Adrenal gland (tissue), 12 donors: Measurements from ENCODE around the gene EGR4. TPM values are rescaled to one million over a fixed set of nuclear protein-coding genes. Genes with fewer than 3 reads are reported as not detected.
A peak's percentile ranks its signal among the peaks of the same experiment; 100 is the strongest.

Experiments
- DNase-seq, 7 donors: peaks; one replicate each; pipeline ENCODE4 v3.0.0-alpha.2; 2019 to 2020
- H3K27ac ChIP-seq, 5 donors: fragments of 200-600 bp; sonication (generic) in 4 of 5; 1 replicate in 3 of 5; 2 replicates in 2 of 5; pipeline versions ENCODE4 v1.5.1 to v1.8.0; 2016 to 2020; ENCODE audit warnings: mild to moderate bottlenecking in 1 of 5
- H3K27me3 ChIP-seq: fragments of 200-600 bp; 2 replicates; pipeline ENCODE4 v1.8.0; 2021
- H3K36me3 ChIP-seq, 2 donors: fragments of 200-600 bp; replicated peaks in 1 of 2; 1 replicate in 1 of 2; 2 replicates in 1 of 2; pipeline versions ENCODE4 v1.5.1 to v1.8.0; 2018 to 2022
- H3K4me1 ChIP-seq, 2 donors: fragments of 200-600 bp; replicated peaks in 1 of 2; 1 replicate in 1 of 2; 2 replicates in 1 of 2; pipeline versions ENCODE4 v1.5.1 to v1.8.0; 2018 to 2021
- H3K4me3 ChIP-seq, 4 donors: fragments of 200-600 bp; sonication (generic) in 3 of 4; one replicate each; pipeline ENCODE4 v1.5.1; 2016 to 2018
- H3K9me3 ChIP-seq, 3 donors: fragments of 200-600 bp; sonication (generic) in 1 of 3; replicated peaks in 1 of 3; 1 replicate in 2 of 3; 2 replicates in 1 of 3; pipeline versions ENCODE4 v1.5.1 to v1.8.0; 2016 to 2021
- POLR2A ChIP-seq, 2 donors: fragments of 450-650 bp; IDR thresholded peaks; one replicate each; pipeline ENCODE4 v1.6.1; 2017; ENCODE audit warnings: antibody characterized with exemption in 2 of 2, mild to moderate bottlenecking in 2 of 2, moderate library complexity in 1 of 2
- WGBS, 4 donors: extraction: QIAGEN DNeasy Blood & Tissue Kit in 2 of 4; methylation state at CpG; one replicate each; pipeline versions ENCODE4 v1.1.5 to v1.1.7; 2013 to 2017; 5-methylcytosine and 5-hydroxymethylcytosine counted together
- intact Hi-C, 2 donors: fragments of 100-400 bp; cut with DNase I; formaldehyde crosslinking; loops; one replicate each; pipeline versions ENCODE4 v1.14.1 to v1.15.0; 2022 to 2023
- polyA plus RNA-seq, 3 donors: library from polyadenylated mRNA; stranded (reverse); fragments of 200-250 nt in 2 of 3; fragments of 350-450 nt in 1 of 3; fragmentation: Illumina TruSeq in 1 of 3; extraction: RNeasy Lipid Tissue Mini Kit (QIAGEN cat#74804) in 1 of 3; gene quantifications; one replicate each; pipeline ENCODE4 v1.2.3, GENCODE V29; 2013 to 2014
- total RNA-seq, 9 donors: library from RNA; depleted of rRNA in 4 of 9; stranded (reverse); fragments of >200 nt in 4 of 9; fragments of 120-200 nt in 1 of 9; fragmentation: NEBNext Ultra II Directional in 1 of 9; extraction: Animal tissue kit (Norgen Biotek cat#: 25700) in 1 of 9; gene quantifications; one replicate each; pipeline versions ENCODE4 v1.1.0 to v1.2.4, GENCODE V29; 2013 to 2023
- TF ChIP-seq, protein P1 (sequence below), 6 experiments: fragments of 450-650 bp in 4 of 6; fragments of 200-600 bp in 2 of 6; sonication (generic) in 1 of 6; IDR thresholded peaks; 1 replicate in 5 of 6; 2 replicates in 1 of 6; pipeline versions ENCODE4 v1.5.1 to v1.8.0; 2016 to 2021; ENCODE audit warnings: antibody characterized with exemption in 6 of 6, mild to moderate bottlenecking in 2 of 6, moderate library complexity in 1 of 6
- donor health status: healthy with polysubstance abuse.
- donor health status: Bipolar disorder and iron deficiency.
- donor health status: DM: yes; HTN: yes; CAD: no.
- donor health status: DM: no; HTN: no; CAD: no.
- donor health status: DM: no; HTN: no; CAD: no.
- donor health status: DM: yes; HTN: yes; CAD: no.

The EGR4 gene
- total and polyA plus RNA-seq, 12 donors, result 0.20 to 0.32 (median 0.30) TPM; not detected in 9

DNA sequence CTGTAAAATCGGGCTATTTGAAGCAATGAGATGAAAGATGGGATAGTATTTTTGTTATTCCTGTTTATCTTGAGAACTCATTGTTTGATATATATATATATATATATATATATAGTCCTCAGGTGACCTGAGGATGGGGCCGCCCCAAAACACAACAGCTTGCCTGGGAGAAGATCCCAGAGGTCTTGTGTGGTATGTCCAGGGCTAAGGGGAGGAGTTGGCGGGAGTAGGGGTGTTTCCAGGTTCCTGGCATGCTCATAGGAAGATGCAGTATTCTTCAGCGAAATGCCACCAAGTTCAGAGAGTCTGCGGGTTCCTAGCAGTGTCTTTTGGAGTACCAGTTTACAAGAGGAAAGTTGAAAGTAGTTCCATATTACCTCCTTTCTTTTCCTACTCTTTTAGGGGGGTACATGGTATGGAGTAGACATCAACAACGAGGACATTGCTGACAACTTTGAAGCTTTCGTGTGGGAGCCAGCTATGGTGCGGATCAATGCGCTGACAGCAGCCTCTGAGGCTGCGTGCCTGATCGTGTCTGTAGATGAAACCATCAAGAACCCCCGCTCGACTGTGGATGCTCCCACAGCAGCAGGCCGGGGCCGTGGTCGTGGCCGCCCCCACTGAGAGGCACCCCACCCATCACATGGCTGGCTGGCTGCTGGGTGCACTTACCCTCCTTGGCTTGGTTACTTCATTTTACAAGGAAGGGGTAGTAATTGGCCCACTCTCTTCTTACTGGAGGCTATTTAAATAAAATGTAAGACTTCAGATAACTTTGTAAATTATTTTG, 40.9 kb downstream of the EGR4 start:
- no peak for DNase-seq
- H3K4me1 ChIP-seq, result peaks cover 17 to 32% of the 10 kb centered on the region in 2 donors
- WGBS, 4 donors, result 91 to 93% (median 91%) methylated on average over 10 to 17 of the region's 17 CpGs
- intact Hi-C loops, result no loop called here
- H3K4me3 ChIP-seq, result no peak overlapping the region
- peaks cover 0 to 67% of the 10 kb centered on the region in 2 donors for H3K36me3 ChIP-seq
- no peaks in the 10 kb centered on the region for H3K9me3 ChIP-seq
- H3K27me3 ChIP-seq, result no peaks in the 10 kb centered on the region
- TF ChIP-seq, protein P1, sequence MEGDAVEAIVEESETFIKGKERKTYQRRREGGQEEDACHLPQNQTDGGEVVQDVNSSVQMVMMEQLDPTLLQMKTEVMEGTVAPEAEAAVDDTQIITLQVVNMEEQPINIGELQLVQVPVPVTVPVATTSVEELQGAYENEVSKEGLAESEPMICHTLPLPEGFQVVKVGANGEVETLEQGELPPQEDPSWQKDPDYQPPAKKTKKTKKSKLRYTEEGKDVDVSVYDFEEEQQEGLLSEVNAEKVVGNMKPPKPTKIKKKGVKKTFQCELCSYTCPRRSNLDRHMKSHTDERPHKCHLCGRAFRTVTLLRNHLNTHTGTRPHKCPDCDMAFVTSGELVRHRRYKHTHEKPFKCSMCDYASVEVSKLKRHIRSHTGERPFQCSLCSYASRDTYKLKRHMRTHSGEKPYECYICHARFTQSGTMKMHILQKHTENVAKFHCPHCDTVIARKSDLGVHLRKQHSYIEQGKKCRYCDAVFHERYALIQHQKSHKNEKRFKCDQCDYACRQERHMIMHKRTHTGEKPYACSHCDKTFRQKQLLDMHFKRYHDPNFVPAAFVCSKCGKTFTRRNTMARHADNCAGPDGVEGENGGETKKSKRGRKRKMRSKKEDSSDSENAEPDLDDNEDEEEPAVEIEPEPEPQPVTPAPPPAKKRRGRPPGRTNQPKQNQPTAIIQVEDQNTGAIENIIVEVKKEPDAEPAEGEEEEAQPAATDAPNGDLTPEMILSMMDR (IDR thresholded peaks at IDR 0.05), result no peak
- TF ChIP-seq POLR2A (IDR thresholded peaks at IDR 0.05), result no peak
- H3K27ac ChIP-seq, result peak overlapping the region in 1 of 5 donors; percentile 70

DNA sequence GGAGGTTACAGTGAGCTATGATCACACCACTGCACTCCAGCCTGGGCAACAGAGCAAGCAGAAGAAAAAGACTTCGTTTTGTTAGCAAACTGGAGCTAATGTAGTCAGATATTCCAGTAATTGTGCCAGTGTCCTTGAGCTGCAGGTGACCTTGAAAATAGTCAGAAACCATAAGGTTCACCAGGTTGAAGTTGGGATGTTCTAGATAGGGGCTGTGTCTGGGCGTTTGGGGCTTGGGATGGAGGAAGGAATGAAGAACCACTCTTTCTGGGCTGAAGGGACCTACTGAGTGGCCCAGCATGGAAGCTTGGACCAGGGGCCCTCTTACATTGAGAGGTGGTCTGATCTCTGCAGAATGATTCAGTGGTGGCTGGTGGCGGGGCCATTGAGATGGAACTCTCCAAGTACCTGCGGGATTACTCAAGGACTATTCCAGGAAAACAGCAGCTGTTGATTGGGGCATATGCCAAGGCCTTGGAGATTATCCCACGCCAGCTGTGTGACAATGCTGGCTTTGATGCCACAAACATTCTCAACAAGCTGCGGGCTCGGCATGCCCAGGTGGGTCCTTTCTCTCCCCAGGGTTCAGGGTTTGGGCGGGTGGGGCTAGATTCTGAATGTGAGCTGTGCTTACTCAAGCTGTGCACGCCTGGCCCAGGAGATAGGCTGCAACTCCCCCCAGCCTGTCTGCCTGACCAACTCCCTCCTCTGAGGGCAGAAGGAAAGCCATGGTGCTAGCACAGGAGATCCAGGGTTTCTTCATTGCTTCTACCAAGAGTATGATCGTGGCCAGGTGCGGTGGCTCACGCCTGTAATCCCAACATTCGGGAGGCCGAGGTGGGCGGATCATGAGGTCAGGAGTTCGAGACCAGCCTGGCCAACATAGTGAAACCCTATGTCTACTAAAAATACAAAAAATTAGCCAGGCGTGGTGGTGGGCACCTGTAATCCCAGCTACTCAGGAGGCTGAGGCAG, 42.2 kb downstream of the EGR4 start:
- H3K27ac ChIP-seq, result peak overlapping the region in 2 of 5 donors; percentile 49 to 60
- intact Hi-C loops, result no loop called here
- TF ChIP-seq POLR2A (IDR thresholded peaks at IDR 0.05), result no peak
- TF ChIP-seq, protein P1 (IDR thresholded peaks at IDR 0.05), result no peak
- H3K27me3 ChIP-seq, result no peaks in the 10 kb centered on the region
- 76 to 80% (median 78%) methylated on average over 12 to 17 of the region's 17 CpGs for WGBS, 4 donors
- H3K4me1 ChIP-seq, result peaks cover 17 to 32% of the 10 kb centered on the region in 2 donors
- peaks cover 0 to 80% of the 10 kb centered on the region in 2 donors for H3K36me3 ChIP-seq
- no peaks in the 10 kb centered on the region for H3K9me3 ChIP-seq
- peak in 5 of 7 donors; percentile 47 to 63 (median 53) for DNase-seq
- H3K4me3 ChIP-seq, result no peak overlapping the region

DNA sequence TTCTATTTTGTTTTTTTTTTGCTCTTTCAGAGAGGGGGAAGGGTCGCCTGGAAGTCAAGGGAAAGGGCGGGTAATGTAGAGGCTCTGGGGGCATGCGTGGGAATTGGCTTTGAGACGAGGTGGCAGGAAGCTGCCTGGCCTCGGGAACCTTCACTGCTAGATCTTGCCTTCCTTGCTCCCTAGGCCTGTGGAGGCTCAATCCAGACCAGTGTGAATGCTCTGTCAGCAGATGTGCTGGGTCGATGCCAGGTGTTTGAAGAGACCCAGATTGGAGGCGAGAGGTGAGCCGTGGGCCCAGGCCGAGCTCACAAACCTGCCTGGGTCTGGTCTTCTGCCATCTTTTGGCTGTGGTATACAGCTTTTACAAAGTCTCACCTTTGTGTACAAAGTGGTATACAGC, 43.7 kb downstream of the EGR4 start:
- TF ChIP-seq, protein P1 (IDR thresholded peaks at IDR 0.05), result no peak
- 72 to 85% (median 75%) methylated on average over 9 of the region's 9 CpGs for WGBS, 4 donors
- H3K9me3 ChIP-seq, result no peaks in the 10 kb centered on the region
- intact Hi-C loops, result no loop called here
- H3K27ac ChIP-seq, result peak overlapping the region in 2 of 5 donors; percentile 36 to 60
- DNase-seq, result no peak
- no peak overlapping the region for H3K4me3 ChIP-seq
- peaks cover 19 to 33% of the 10 kb centered on the region in 2 donors for H3K4me1 ChIP-seq
- H3K36me3 ChIP-seq, result peaks cover 0 to 95% of the 10 kb centered on the region in 2 donors
- no peaks in the 10 kb centered on the region for H3K27me3 ChIP-seq

- Histone ChIP-seq H3K27ac (no peak overlapping the region), H3K27me3 (no peaks in the 10 kb centered on the region), H3K4me3 (no peak overlapping the region), H3K4me1 (peaks cover 19 to 38% of the 10 kb centered on the region in 2 donors), H3K9me3 (no peaks in the 10 kb centered on the region), H3K36me3 (peaks cover 0 to 95% of the 10 kb centered on the region in 2 donors)
- TF ChIP-seq POLR2A (IDR thresholded peaks at IDR 0.05), result no peak
- TF ChIP-seq, protein P1 (IDR thresholded peaks at IDR 0.05), result no peak
- no peak for DNase-seq
- 51 to 72% (median 59%) methylated on average over 3 of the region's 3 CpGs for WGBS, 4 donors
- intact Hi-C loops, result no loop called here
Measured at GRCh38 chr2:73246850-73247249, 46.5 kb downstream of the EGR4 start.
